Progenitor cell of endocrine pancreas (in vitro differentiated cells): Measurements from ENCODE around the gene FCN2. TPM values are rescaled to one million over a fixed set of nuclear protein-coding genes. Genes with fewer than 3 reads are reported as not detected.

Source experiments
- DNase-seq: peaks from one replicate; pipeline ENCODE4 v3.0.0; 2021; ENCODE audit warnings: low spot score; ENCODE audit not compliant: unreplicated experiment
- H3K27ac Mint-ChIP-seq: 2 replicates; pipeline ENCODE4 v1.8.0; 2021; ENCODE audit warnings: mild to moderate bottlenecking, moderate library complexity, mixed read lengths
- H3K27me3 Mint-ChIP-seq: 2 replicates; pipeline ENCODE4 v1.8.0; 2021; ENCODE audit warnings: mixed read lengths
- H3K36me3 Mint-ChIP-seq: 2 replicates; pipeline ENCODE4 v1.8.0; 2022; ENCODE audit warnings: mixed read lengths; ENCODE audit not compliant: insufficient read depth
- H3K4me1 Mint-ChIP-seq: 2 replicates; pipeline ENCODE4 v1.8.0; 2021; ENCODE audit warnings: low read depth, mixed read lengths
- H3K4me3 Mint-ChIP-seq: 2 replicates; pipeline ENCODE4 v1.8.0; 2021; ENCODE audit warnings: low read depth, mild to moderate bottlenecking, moderate library complexity, mixed read lengths
- H3K9me3 Mint-ChIP-seq: 2 replicates; pipeline ENCODE4 v1.8.0; 2021; ENCODE audit warnings: low read depth, mixed read lengths
- total RNA-seq: library from RNA; stranded (reverse); gene quantifications from 2 replicates; pipeline ENCODE4 v1.2.1, GENCODE V29; 2021
- TF ChIP-seq, protein P1 (sequence below): fragments of 200-600 bp; sonication (generic); IDR thresholded peaks from one replicate; pipeline ENCODE4 v1.5.0; 2021; ENCODE audit warnings: antibody characterized with exemption, mild to moderate bottlenecking; ENCODE audit not compliant: unreplicated experiment

Gene FCN2
- total RNA-seq, 1 donor from 2014 or later, result not detected

DNA sequence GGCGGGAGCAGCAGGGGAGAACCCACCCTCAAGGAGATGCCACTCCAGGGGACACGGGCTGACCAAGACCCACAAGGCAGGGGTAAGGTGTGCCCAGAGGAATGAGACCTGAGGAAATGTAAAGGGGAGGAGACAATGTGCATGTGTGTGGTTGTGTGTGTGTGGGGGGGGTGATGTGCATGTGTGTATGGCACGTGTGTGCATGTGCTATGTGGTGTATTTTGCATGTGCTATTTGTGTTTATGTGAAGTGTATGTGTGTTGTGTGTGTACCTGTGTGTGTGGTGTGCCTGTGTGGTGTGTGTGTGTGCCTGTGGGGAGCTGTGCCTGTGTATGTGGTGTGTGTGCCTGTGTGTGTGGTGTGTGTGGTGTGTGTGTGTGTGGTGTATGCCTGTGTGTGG lies 33.5 kb upstream of the FCN2 start:
- TF ChIP-seq, protein P1, sequence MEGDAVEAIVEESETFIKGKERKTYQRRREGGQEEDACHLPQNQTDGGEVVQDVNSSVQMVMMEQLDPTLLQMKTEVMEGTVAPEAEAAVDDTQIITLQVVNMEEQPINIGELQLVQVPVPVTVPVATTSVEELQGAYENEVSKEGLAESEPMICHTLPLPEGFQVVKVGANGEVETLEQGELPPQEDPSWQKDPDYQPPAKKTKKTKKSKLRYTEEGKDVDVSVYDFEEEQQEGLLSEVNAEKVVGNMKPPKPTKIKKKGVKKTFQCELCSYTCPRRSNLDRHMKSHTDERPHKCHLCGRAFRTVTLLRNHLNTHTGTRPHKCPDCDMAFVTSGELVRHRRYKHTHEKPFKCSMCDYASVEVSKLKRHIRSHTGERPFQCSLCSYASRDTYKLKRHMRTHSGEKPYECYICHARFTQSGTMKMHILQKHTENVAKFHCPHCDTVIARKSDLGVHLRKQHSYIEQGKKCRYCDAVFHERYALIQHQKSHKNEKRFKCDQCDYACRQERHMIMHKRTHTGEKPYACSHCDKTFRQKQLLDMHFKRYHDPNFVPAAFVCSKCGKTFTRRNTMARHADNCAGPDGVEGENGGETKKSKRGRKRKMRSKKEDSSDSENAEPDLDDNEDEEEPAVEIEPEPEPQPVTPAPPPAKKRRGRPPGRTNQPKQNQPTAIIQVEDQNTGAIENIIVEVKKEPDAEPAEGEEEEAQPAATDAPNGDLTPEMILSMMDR, result no peak
- no peak for DNase-seq
- no peak overlapping the region for H3K27ac Mint-ChIP-seq
- H3K9me3 Mint-ChIP-seq, result no peaks in the 10 kb centered on the region
- no peaks in the 10 kb centered on the region for H3K36me3 Mint-ChIP-seq
- H3K4me3 Mint-ChIP-seq, result no peak overlapping the region
- H3K4me1 Mint-ChIP-seq, result no peaks in the 10 kb centered on the region
- H3K27me3 Mint-ChIP-seq, result no peaks in the 10 kb centered on the region

DNA sequence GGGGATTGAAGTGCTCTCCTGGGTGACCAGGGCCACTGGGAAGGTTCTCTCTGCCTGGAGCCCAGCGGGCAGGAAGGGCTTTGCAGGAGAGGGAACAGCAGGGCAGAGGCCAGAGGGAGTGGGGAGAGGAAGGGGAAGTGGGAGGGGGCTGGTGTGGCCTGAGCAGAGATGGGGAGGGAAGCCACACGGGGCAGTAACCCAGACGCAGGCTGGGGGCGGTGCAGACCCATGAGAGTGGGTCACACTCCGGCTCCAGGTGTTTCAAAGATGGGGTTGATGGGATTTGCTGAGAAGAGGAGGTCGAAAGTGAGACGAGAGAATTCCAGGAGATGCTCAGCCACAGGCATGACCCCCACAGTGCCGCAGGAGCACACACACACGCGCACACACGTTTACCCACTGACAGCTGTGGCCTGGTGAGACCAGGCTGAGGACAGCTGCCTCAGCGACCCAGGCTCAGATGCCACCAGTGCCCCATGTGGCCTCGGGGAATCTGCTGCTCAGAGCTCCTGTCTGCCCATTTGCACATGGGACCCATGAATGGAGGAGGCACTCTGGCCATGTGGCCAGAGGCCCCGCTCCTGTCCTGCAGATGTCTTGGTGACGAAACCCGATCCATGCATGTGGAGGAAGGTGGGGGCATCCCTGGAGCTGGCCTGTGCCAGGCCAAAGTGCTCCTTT lies 32.7 kb upstream of the FCN2 start:
- no peaks in the 10 kb centered on the region for H3K27me3 Mint-ChIP-seq
- H3K4me3 Mint-ChIP-seq, result no peak overlapping the region
- H3K4me1 Mint-ChIP-seq, result no peaks in the 10 kb centered on the region
- no peaks in the 10 kb centered on the region for H3K9me3 Mint-ChIP-seq
- H3K36me3 Mint-ChIP-seq, result no peaks in the 10 kb centered on the region
- DNase-seq, result no peak
- H3K27ac Mint-ChIP-seq, result no peak overlapping the region
- TF ChIP-seq, protein P1, result no peak

DNA sequence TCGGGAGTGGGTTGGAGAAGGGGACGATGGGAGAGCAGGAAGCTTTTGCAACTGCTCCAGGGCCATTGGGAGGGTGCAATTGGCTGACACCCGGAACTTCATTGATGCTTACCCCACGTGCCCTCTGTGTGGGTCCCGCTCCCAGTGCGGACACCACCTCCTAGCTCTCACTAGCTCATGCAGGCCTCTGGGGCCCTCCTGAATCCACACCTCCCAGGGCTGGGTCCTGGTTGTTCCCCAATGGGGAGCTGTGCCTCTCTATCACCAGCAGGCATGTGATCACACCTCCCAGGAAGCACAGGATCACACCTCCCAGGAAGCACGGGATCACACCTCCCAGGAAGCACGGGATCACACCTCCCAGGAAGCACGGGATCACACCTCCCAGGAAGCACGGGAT lies 32.1 kb upstream of the FCN2 start:
- H3K36me3 Mint-ChIP-seq, result no peaks in the 10 kb centered on the region
- H3K4me3 Mint-ChIP-seq, result no peak overlapping the region
- H3K27ac Mint-ChIP-seq, result no peak overlapping the region
- H3K27me3 Mint-ChIP-seq, result no peaks in the 10 kb centered on the region
- no peaks in the 10 kb centered on the region for H3K4me1 Mint-ChIP-seq
- H3K9me3 Mint-ChIP-seq, result no peaks in the 10 kb centered on the region
- TF ChIP-seq, protein P1, result no peak
- DNase-seq, result no peak

DNA sequence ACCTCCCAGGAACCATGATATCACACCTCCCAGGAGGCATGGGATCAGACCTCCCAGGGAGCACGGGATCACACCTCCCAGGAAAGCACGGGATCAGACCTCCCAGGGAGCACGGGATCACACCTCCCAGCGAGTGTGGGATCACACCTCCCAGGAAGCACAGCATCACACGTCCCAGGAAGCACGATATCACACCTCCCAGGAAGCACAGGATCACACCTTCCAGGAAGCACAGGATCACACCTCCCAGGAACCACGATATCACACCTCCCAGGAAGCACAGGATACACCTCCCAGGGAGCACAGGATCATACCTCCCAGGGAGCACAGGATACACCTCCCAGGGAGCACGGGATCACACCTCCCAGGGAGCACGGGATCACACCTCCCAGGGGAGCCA lies 30.0 kb upstream of the FCN2 start:
- H3K4me3 Mint-ChIP-seq, result no peak overlapping the region
- no peaks in the 10 kb centered on the region for H3K4me1 Mint-ChIP-seq
- H3K27me3 Mint-ChIP-seq, result peaks cover 7% of the 10 kb centered on the region
- no peak for DNase-seq
- no peaks in the 10 kb centered on the region for H3K36me3 Mint-ChIP-seq
- H3K27ac Mint-ChIP-seq, result no peak overlapping the region
- no peaks in the 10 kb centered on the region for H3K9me3 Mint-ChIP-seq
- TF ChIP-seq, protein P1, result no peak

DNA sequence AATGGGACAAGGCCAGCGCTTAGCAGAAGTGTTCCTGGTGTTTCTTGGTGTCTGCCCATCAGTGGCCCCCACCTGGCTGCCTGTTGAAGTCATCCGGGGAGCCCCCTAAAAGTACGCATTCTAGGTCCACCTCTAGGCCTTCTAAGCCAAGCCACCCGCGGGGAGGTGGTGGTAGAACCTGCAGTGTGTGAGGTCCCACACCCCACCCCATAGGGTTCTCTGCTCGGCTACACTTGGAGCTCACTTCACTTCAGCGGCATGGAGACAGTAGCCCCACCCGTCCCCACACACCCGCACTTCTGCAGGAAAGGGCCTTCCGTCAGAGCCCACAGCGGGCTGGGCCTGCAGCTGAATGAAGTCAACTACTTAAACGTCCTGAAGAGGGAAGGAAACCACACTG lies 29.6 kb upstream of the FCN2 start:
- DNase-seq, result no peak
- H3K9me3 Mint-ChIP-seq, result no peaks in the 10 kb centered on the region
- H3K27me3 Mint-ChIP-seq, result peaks cover 7% of the 10 kb centered on the region
- H3K4me3 Mint-ChIP-seq, result no peak overlapping the region
- TF ChIP-seq, protein P1, result no peak
- no peaks in the 10 kb centered on the region for H3K4me1 Mint-ChIP-seq
- H3K36me3 Mint-ChIP-seq, result no peaks in the 10 kb centered on the region
- H3K27ac Mint-ChIP-seq, result no peak overlapping the region
